HG03378 (cell line): ENCODE results near the gene GLI1.
"Not testable (repeated sequence)": the region's sequence is repeated elsewhere in the genome, so short reads cannot be mapped to it uniquely, and the experiment has no call there.

Source experiments
- ATAC-seq: cut with Tn5 transposase; IDR thresholded peaks from one replicate; pipeline ENCODE4 v1.9.1; 2021; ENCODE audit warnings: mild to moderate bottlenecking, moderate library complexity; ENCODE audit not compliant: unreplicated experiment

GLI1 gene

GRCh38 chr12:57441393-57441792, 18.2 kb upstream of the GLI1 start:
- ATAC-seq = not testable (repeated sequence)

GRCh38 chr12:57441846-57442427, 17.6 kb upstream of the GLI1 start:
- ATAC-seq = no peak

GRCh38 chr12:57444337-57444736, 15.2 kb upstream of the GLI1 start:
- ATAC-seq = not testable (repeated sequence)

- ATAC-seq = no peak
Observed at GRCh38 chr12:57444744-57445143, 14.8 kb upstream of the GLI1 start.

- ATAC-seq = no peak
Observed at GRCh38 chr12:57446292-57446960, 13.2 kb upstream of the GLI1 start.

- ATAC-seq = no peak
Observed at GRCh38 chr12:57448669-57449068, 10.9 kb upstream of the GLI1 start.

GRCh38 chr12:57449375-57449774, 10.2 kb upstream of the GLI1 start:
- no peak for ATAC-seq

- ATAC-seq = no peak
Observed at GRCh38 chr12:57450057-57450456, 9.5 kb upstream of the GLI1 start.

- no peak for ATAC-seq
Observed at GRCh38 chr12:57451233-57451778, 8.3 kb upstream of the GLI1 start.

GRCh38 chr12:57452181-57452936, 7.2 kb upstream of the GLI1 start:
- no peak for ATAC-seq

- no peak for ATAC-seq
Observed at GRCh38 chr12:57452937-57453509, 6.6 kb upstream of the GLI1 start.

GRCh38 chr12:57454213-57454565, 5.4 kb upstream of the GLI1 start:
- no peak for ATAC-seq

GRCh38 chr12:57454566-57455373, 4.8 kb upstream of the GLI1 start, which contains the start of gene INHBE:
TSS of gene INHBE (plus strand) at chr12:57455307. CDS start at chr12:57455537, 230 bp downstream.
- ATAC-seq = no peak

GRCh38 chr12:57455374-57456144, 4.0 kb upstream of the GLI1 start:
- ATAC-seq = no peak

- ATAC-seq = no peak
Observed at GRCh38 chr12:57456145-57456700, 3.4 kb upstream of the GLI1 start.

- no peak for ATAC-seq
Observed at GRCh38 chr12:57456737-57457490, 2.7 kb upstream of the GLI1 start.

- no peak for ATAC-seq
Observed at GRCh38 chr12:57458665-57459054, 925 bp upstream of the GLI1 start.

- ATAC-seq = peak; percentile 66
Observed at GRCh38 chr12:57459055-57459749, 383 bp upstream of the GLI1 start.
